ENCODE results near the gene AOPEP. TPM values are rescaled to one million over a fixed set of nuclear protein-coding genes. Genes with fewer than 3 reads are reported as not detected.

AOPEP gene
- polyA plus RNA-seq, 1 of the 3 experiments (the other 2 are of a cell fraction) = 54.6 TPM

GRCh38 chr9:94679587-94679986 is 46.9 kb upstream of the AOPEP start:
- ChIA-PET POLR2A (interaction anchor here (1.1 kb wide), 1 partner anchor 27 kb away, joined by 3 read pairs; no protein-coding TSS in a partner anchor), CTCF (interaction anchor here (0.8 to 11.3 kb wide), 8 partner anchors 9 to 545 kb away, joined by 3 to 229 read pairs (median 26); no protein-coding TSS in a partner anchor)
- H3K27ac ChIP-seq (ENCODE audit: low read depth in 2 of 2, low read length in 1 of 2) = no peak overlapping the region; a peak in 1 of 4 replicates
- peaks cover 8 to 35% of the 10 kb centered on the region in 2 experiments; a peak in 1 of 4 replicates for H3K4me1 ChIP-seq (ENCODE audit: control insufficient read depth in 1 of 2, insufficient read depth in 2 of 2, low read depth in 1 of 2, low read length in 1 of 2)
- H3K9me3 ChIP-seq = no peaks in the 10 kb centered on the region
- no peak overlapping the region for H3K4me3 ChIP-seq (ENCODE audit: low read depth in 2 of 2, low read length in 1 of 2)
- no peaks in the 10 kb centered on the region for H4K20me1 ChIP-seq (ENCODE audit: insufficient read depth)
- no peaks in the 10 kb centered on the region for H3K79me2 ChIP-seq (ENCODE audit: insufficient read depth)
- H3K4me2 ChIP-seq = no peak overlapping the region
- H2AFZ ChIP-seq (ENCODE audit: low read depth) = no peak overlapping the region
- TF ChIP-seq RCOR1 (IDR thresholded peaks at IDR 0.05; ENCODE audit: low read length) (no peak), CHD2 (IDR thresholded peaks at IDR 0.05; ENCODE audit: low read length, partially characterized antibody) (no peak), EP300 (IDR thresholded peaks at IDR 0.05; ENCODE audit: borderline replicate concordance in 1 of 2, low read depth in 1 of 2, low read length in 1 of 2) (no peak)
- DNase-seq = no peak
- H3K27me3 ChIP-seq (ENCODE audit: insufficient read depth) = no peaks in the 10 kb centered on the region
- peaks cover 4% of the 10 kb centered on the region for H3F3A ChIP-seq (replicated peaks; ENCODE audit: insufficient read depth)
- H3K9me2 ChIP-seq = no peaks in the 10 kb centered on the region
- 89% methylated on average over 8 of the region's 8 CpGs for WGBS (ENCODE audit: low lambda C conversion rate)
- H3K36me3 ChIP-seq (replicated peaks in 1 of 2; ENCODE audit: control insufficient read depth in 1 of 2, insufficient read depth in 2 of 2, low read length in 1 of 2) = no peaks in the 10 kb centered on the region
- no peak overlapping the region for H3K9ac ChIP-seq

- Histone ChIP-seq H3K4me2 (no peak overlapping the region), H3K9ac (no peak overlapping the region), H3K27me3 (ENCODE audit: insufficient read depth) (no peaks in the 10 kb centered on the region), H3F3A (replicated peaks; ENCODE audit: insufficient read depth) (peaks cover 2% of the 10 kb centered on the region), H3K9me2 (no peaks in the 10 kb centered on the region), H3K36me3 (replicated peaks in 1 of 2; ENCODE audit: control insufficient read depth in 1 of 2, insufficient read depth in 2 of 2, low read length in 1 of 2) (no peaks in the 10 kb centered on the region), H3K27ac (ENCODE audit: low read depth in 2 of 2, low read length in 1 of 2) (peak overlapping the region in 1 of 2 experiments; percentile 29; a peak in 1 of 4 replicates), H3K79me2 (ENCODE audit: insufficient read depth) (no peaks in the 10 kb centered on the region), H2AFZ (ENCODE audit: low read depth) (no peak overlapping the region), H3K9me3 (no peaks in the 10 kb centered on the region), H3K4me1 (ENCODE audit: control insufficient read depth in 1 of 2, insufficient read depth in 2 of 2, low read depth in 1 of 2, low read length in 1 of 2) (peaks cover 6 to 35% of the 10 kb centered on the region in 2 experiments; a peak in 1 of 4 replicates), H3K4me3 (ENCODE audit: low read depth in 2 of 2, low read length in 1 of 2) (no peak overlapping the region), H4K20me1 (ENCODE audit: insufficient read depth) (no peaks in the 10 kb centered on the region)
- CTCF ChIA-PET = interaction anchor here (0.8 to 11.3 kb wide), 20 partner anchors 8 to 588 kb away, joined by 3 to 229 read pairs (median 7); no protein-coding TSS in a partner anchor
- 90% methylated on average over 1 of the region's 1 CpG for WGBS (ENCODE audit: low lambda C conversion rate)
- DNase-seq = no peak
- TF ChIP-seq YY1 (IDR thresholded peaks at IDR 0.05; ENCODE audit: low read depth) (no peak), RAD21 (IDR thresholded peaks at IDR 0.05; ENCODE audit: low read length) (no peak), TEAD4 (IDR thresholded peaks at IDR 0.05; ENCODE audit: borderline replicate concordance, insufficient read depth) (no peak), NFIC (IDR thresholded peaks at IDR 0.05; ENCODE audit: borderline replicate concordance) (no peak), GABPA (IDR thresholded peaks at IDR 0.05; ENCODE audit: low read depth) (no peak), MXI1 (IDR thresholded peaks at IDR 0.05; ENCODE audit: low read depth, low read length) (no peak), MEF2A (IDR thresholded peaks at IDR 0.05; ENCODE audit: borderline replicate concordance, low read depth) (no peak), POLR2AphosphoS5 (IDR thresholded peaks at IDR 0.05; ENCODE audit: low read depth, low read length) (no peak)
- TF ChIP-seq, protein P1, sequence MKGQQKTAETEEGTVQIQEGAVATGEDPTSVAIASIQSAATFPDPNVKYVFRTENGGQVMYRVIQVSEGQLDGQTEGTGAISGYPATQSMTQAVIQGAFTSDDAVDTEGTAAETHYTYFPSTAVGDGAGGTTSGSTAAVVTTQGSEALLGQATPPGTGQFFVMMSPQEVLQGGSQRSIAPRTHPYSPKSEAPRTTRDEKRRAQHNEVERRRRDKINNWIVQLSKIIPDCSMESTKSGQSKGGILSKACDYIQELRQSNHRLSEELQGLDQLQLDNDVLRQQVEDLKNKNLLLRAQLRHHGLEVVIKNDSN (IDR thresholded peaks at IDR 0.05; ENCODE audit: borderline replicate concordance, low read depth) = no peak
- POLR2A ChIA-PET = interaction anchor here (1.1 to 1.3 kb wide), 2 partner anchors 26 to 102 kb away, joined by 3 to 4 read pairs; no protein-coding TSS in a partner anchor
These were observed 46.5 kb upstream of the AOPEP start for GRCh38 chr9:94680020-94680419.
